ENCODE measurements around the gene DENR.

Gene DENR

GRCh38 chr12:122807651-122808050 lies 55.0 kb downstream of the DENR start:
- no CpG with 5 or more reads among the region's 1 CpG for WGBS (ENCODE audit: extremely low coverage, insufficient coverage, insufficient read length)
- H3K9me3 ChIP-seq (ENCODE audit: insufficient read depth, low read depth, low read length) = peaks cover 2% of the 10 kb centered on the region
- no peak overlapping the region for H3K4ac ChIP-seq (ENCODE audit: low read depth, low read length)
- no peaks in the 10 kb centered on the region for H3K27me3 ChIP-seq (ENCODE audit: insufficient read depth, low read length)
- no peak overlapping the region for H3K4me3 ChIP-seq (ENCODE audit: low read depth, low read length)
- peaks cover 0 to 6% of the 10 kb centered on the region in 2 experiments for H3K4me1 ChIP-seq (ENCODE audit: control insufficient read depth in 1 of 2, insufficient read depth in 2 of 2, low read length in 2 of 2)
- no peak overlapping the region for H3K14ac ChIP-seq (ENCODE audit: low read length)
- H4K8ac ChIP-seq (ENCODE audit: low read depth, low read length) = no peak overlapping the region
- no peak for DNase-seq
- H2AK5ac ChIP-seq (ENCODE audit: low read length) = no peak overlapping the region
- H3K79me2 ChIP-seq (ENCODE audit: control insufficient read depth, insufficient read depth, low read length, poor library complexity) = no peaks in the 10 kb centered on the region
- peaks cover 0 to 2% of the 10 kb centered on the region in 2 experiments for H3K36me3 ChIP-seq (ENCODE audit: control insufficient read depth in 1 of 2, insufficient read depth in 2 of 2, low read length in 2 of 2)
- no peak overlapping the region for H3K9ac ChIP-seq (ENCODE audit: low read length)
- no peak overlapping the region for H3K23ac ChIP-seq (ENCODE audit: low read length)
- H4K12ac ChIP-seq (ENCODE audit: low read depth, low read length) = no peak overlapping the region
- no peak overlapping the region for H4K91ac ChIP-seq (ENCODE audit: low read depth, low read length)
- no peak overlapping the region for H3K27ac ChIP-seq (ENCODE audit: low read depth, low read length)
- no peak overlapping the region for H2BK120ac ChIP-seq (ENCODE audit: insufficient read depth, low read length, poor library complexity)
- no peak overlapping the region for H2BK12ac ChIP-seq (ENCODE audit: low read length)
- H3K79me1 ChIP-seq (ENCODE audit: low read length) = no peaks in the 10 kb centered on the region
- H3K4me2 ChIP-seq (ENCODE audit: low read length) = no peak overlapping the region
- H3K18ac ChIP-seq (ENCODE audit: low read length) = no peak overlapping the region
- no peak overlapping the region for H2BK5ac ChIP-seq (ENCODE audit: low read depth, low read length, poor library complexity)
- no peak overlapping the region for H2AFZ ChIP-seq (ENCODE audit: insufficient read depth, low read length, poor library complexity)

GRCh38 chr12:122811777-122812176 lies 59.2 kb downstream of the DENR start:
- no peak overlapping the region for H3K4me2 ChIP-seq (ENCODE audit: low read length)
- no peak overlapping the region for H4K12ac ChIP-seq (ENCODE audit: low read depth, low read length)
- H3K4me3 ChIP-seq (ENCODE audit: low read depth, low read length) = no peak overlapping the region
- H3K79me2 ChIP-seq (ENCODE audit: control insufficient read depth, insufficient read depth, low read length, poor library complexity) = no peaks in the 10 kb centered on the region
- H3K9ac ChIP-seq (ENCODE audit: low read length) = no peak overlapping the region
- no peak overlapping the region for H3K14ac ChIP-seq (ENCODE audit: low read length)
- no peak overlapping the region for H4K8ac ChIP-seq (ENCODE audit: low read depth, low read length)
- H2AFZ ChIP-seq (ENCODE audit: insufficient read depth, low read length, poor library complexity) = no peak overlapping the region
- no peak overlapping the region for H2BK120ac ChIP-seq (ENCODE audit: insufficient read depth, low read length, poor library complexity)
- no peak overlapping the region for H2BK12ac ChIP-seq (ENCODE audit: low read length)
- H3K9me3 ChIP-seq (ENCODE audit: insufficient read depth, low read depth, low read length) = peaks cover 2% of the 10 kb centered on the region
- no peak overlapping the region for H3K4ac ChIP-seq (ENCODE audit: low read depth, low read length)
- no peak for DNase-seq
- H3K4me1 ChIP-seq (ENCODE audit: control insufficient read depth in 1 of 2, insufficient read depth in 2 of 2, low read length in 2 of 2) = peaks cover 0 to 6% of the 10 kb centered on the region in 2 experiments
- no peak overlapping the region for H3K23ac ChIP-seq (ENCODE audit: low read length)
- no peak overlapping the region for H4K91ac ChIP-seq (ENCODE audit: low read depth, low read length)
- H2AK5ac ChIP-seq (ENCODE audit: low read length) = no peak overlapping the region
- no peaks in the 10 kb centered on the region for H3K27me3 ChIP-seq (ENCODE audit: insufficient read depth, low read length)
- no peak overlapping the region for H2BK5ac ChIP-seq (ENCODE audit: low read depth, low read length, poor library complexity)
- no peak overlapping the region for H3K18ac ChIP-seq (ENCODE audit: low read length)
- H3K79me1 ChIP-seq (ENCODE audit: low read length) = no peaks in the 10 kb centered on the region
- peaks cover 0 to 2% of the 10 kb centered on the region in 2 experiments for H3K36me3 ChIP-seq (ENCODE audit: control insufficient read depth in 1 of 2, insufficient read depth in 2 of 2, low read length in 2 of 2)
- no CpG with 5 or more reads among the region's 3 CpGs for WGBS (ENCODE audit: extremely low coverage, insufficient coverage, insufficient read length)
- no peak overlapping the region for H3K27ac ChIP-seq (ENCODE audit: low read depth, low read length)

GRCh38 chr12:122813310-122813713 lies 60.7 kb downstream of the DENR start:
- Histone ChIP-seq H2BK120ac (ENCODE audit: insufficient read depth, low read length, poor library complexity) (no peak overlapping the region), H3K4me3 (ENCODE audit: low read depth, low read length) (no peak overlapping the region)

GRCh38 chr12:122819209-122819785 lies 66.7 kb downstream of the DENR start:
- no peak overlapping the region for H2AFZ ChIP-seq (ENCODE audit: insufficient read depth, low read length, poor library complexity)
- H3K79me1 ChIP-seq (ENCODE audit: low read length) = no peaks in the 10 kb centered on the region
- no CpG with 5 or more reads among the region's 10 CpGs for WGBS (ENCODE audit: extremely low coverage, insufficient coverage, insufficient read length)
- H3K27ac ChIP-seq (ENCODE audit: low read depth, low read length) = no peak overlapping the region
- no peak overlapping the region for H3K4me3 ChIP-seq (ENCODE audit: low read depth, low read length)
- no peak for DNase-seq
- no peaks in the 10 kb centered on the region for H3K36me3 ChIP-seq (ENCODE audit: control insufficient read depth in 1 of 2, insufficient read depth in 2 of 2, low read length in 2 of 2)
- no peak overlapping the region for H4K91ac ChIP-seq (ENCODE audit: low read depth, low read length)
- no peak overlapping the region for H3K4me2 ChIP-seq (ENCODE audit: low read length)
- H3K4me1 ChIP-seq (ENCODE audit: control insufficient read depth in 1 of 2, insufficient read depth in 2 of 2, low read length in 2 of 2) = no peaks in the 10 kb centered on the region
- no peak overlapping the region for H4K12ac ChIP-seq (ENCODE audit: low read depth, low read length)
- no peaks in the 10 kb centered on the region for H3K9me3 ChIP-seq (ENCODE audit: insufficient read depth, low read depth, low read length)
- H4K8ac ChIP-seq (ENCODE audit: low read depth, low read length) = no peak overlapping the region
- no peaks in the 10 kb centered on the region for H3K27me3 ChIP-seq (ENCODE audit: insufficient read depth, low read length)
- no peak overlapping the region for H3K9ac ChIP-seq (ENCODE audit: low read length)
- H3K14ac ChIP-seq (ENCODE audit: low read length) = no peak overlapping the region
- H2AK5ac ChIP-seq (ENCODE audit: low read length) = no peak overlapping the region
- no peak overlapping the region for H2BK120ac ChIP-seq (ENCODE audit: insufficient read depth, low read length, poor library complexity)
- H3K79me2 ChIP-seq (ENCODE audit: control insufficient read depth, insufficient read depth, low read length, poor library complexity) = no peaks in the 10 kb centered on the region
- no peak overlapping the region for H3K23ac ChIP-seq (ENCODE audit: low read length)
- H3K4ac ChIP-seq (ENCODE audit: low read depth, low read length) = no peak overlapping the region
- H3K18ac ChIP-seq (ENCODE audit: low read length) = no peak overlapping the region
- H2BK12ac ChIP-seq (ENCODE audit: low read length) = no peak overlapping the region
- H2BK5ac ChIP-seq (ENCODE audit: low read depth, low read length, poor library complexity) = no peak overlapping the region

More at GRCh38 chr12:122813310-122813713, 60.7 kb downstream of the DENR start:
- Histone ChIP-seq H2AK5ac (ENCODE audit: low read length) (no peak overlapping the region), H3K14ac (ENCODE audit: low read length) (no peak overlapping the region), H3K4ac (ENCODE audit: low read depth, low read length) (no peak overlapping the region), H3K18ac (ENCODE audit: low read length) (no peak overlapping the region), H4K8ac (ENCODE audit: low read depth, low read length) (no peak overlapping the region), H3K27ac (ENCODE audit: low read depth, low read length) (no peak overlapping the region), H2AFZ (ENCODE audit: insufficient read depth, low read length, poor library complexity) (no peak overlapping the region), H3K36me3 (ENCODE audit: control insufficient read depth in 1 of 2, insufficient read depth in 2 of 2, low read length in 2 of 2) (peaks cover 0 to 2% of the 10 kb centered on the region in 2 experiments), H2BK12ac (ENCODE audit: low read length) (no peak overlapping the region), H4K91ac (ENCODE audit: low read depth, low read length) (no peak overlapping the region), H3K9ac (ENCODE audit: low read length) (no peak overlapping the region), H3K27me3 (ENCODE audit: insufficient read depth, low read length) (no peaks in the 10 kb centered on the region), H3K4me2 (ENCODE audit: low read length) (no peak overlapping the region), H3K23ac (ENCODE audit: low read length) (peak overlapping the region; percentile 59), H3K79me2 (ENCODE audit: control insufficient read depth, insufficient read depth, low read length, poor library complexity) (no peaks in the 10 kb centered on the region), H3K79me1 (ENCODE audit: low read length) (no peaks in the 10 kb centered on the region), H2BK5ac (ENCODE audit: low read depth, low read length, poor library complexity) (no peak overlapping the region), H3K4me1 (ENCODE audit: control insufficient read depth in 1 of 2, insufficient read depth in 2 of 2, low read length in 2 of 2) (peaks cover 0 to 6% of the 10 kb centered on the region in 2 experiments), H4K12ac (ENCODE audit: low read depth, low read length) (no peak overlapping the region), H3K9me3 (ENCODE audit: insufficient read depth, low read depth, low read length) (peaks cover 2% of the 10 kb centered on the region)
- DNase-seq = no peak
- no CpG with 5 or more reads among the region's 10 CpGs for WGBS (ENCODE audit: extremely low coverage, insufficient coverage, insufficient read length)

Measured in trophoblast cell (in vitro differentiated cells and primary cell).